IPS DF 6.9 (cell line): Measurements from ENCODE around the gene FUT9.

Experiments used
- DNase-seq: peaks from one replicate; pipeline ENCODE4 v3.0.0-alpha.2; 2013; ENCODE audit warnings: low read depth, low spot score
- H3K27ac ChIP-seq: one replicate; pipeline ENCODE4 v1.5.1; 2013; ENCODE audit warnings: low read length, control low read depth
- H3K27me3 ChIP-seq: 2 replicates; pipeline ENCODE4 v1.6.1; 2013; ENCODE audit warnings: mild to moderate bottlenecking, low read length; ENCODE audit not compliant: control insufficient read depth, insufficient read depth
- H3K36me3 ChIP-seq: 2 replicates; pipeline ENCODE4 v1.6.1; 2013; ENCODE audit warnings: low read length; ENCODE audit not compliant: control insufficient read depth, insufficient read depth
- H3K4me1 ChIP-seq: 2 replicates; pipeline ENCODE4 v1.6.1; 2013; ENCODE audit warnings: low read length; ENCODE audit not compliant: control insufficient read depth, insufficient read depth
- H3K4me3 ChIP-seq: 2 replicates; pipeline ENCODE4 v1.5.1; 2013; ENCODE audit warnings: mild to moderate bottlenecking, low read length
- H3K9me3 ChIP-seq: 2 replicates; pipeline ENCODE4 v1.6.1; 2013; ENCODE audit warnings: low read length, inconsistent platforms; ENCODE audit not compliant: control insufficient read depth, insufficient read depth
- WGBS: extraction: QIAGEN DNeasy Blood & Tissue Kit; methylation state at CpG from one replicate; pipeline ENCODE4 v1.1.7; 2013; ENCODE audit warnings: mixed read lengths, missing lambda C conversion rate; ENCODE audit not compliant: insufficient read length, insufficient coverage; 5-methylcytosine and 5-hydroxymethylcytosine counted together

The FUT9 gene

GRCh38 chr6:96211341-96211740 lies 195.6 kb downstream of the FUT9 start:
- no peak overlapping the region for H3K27ac ChIP-seq
- WGBS: no CpG with 5 or more reads among the region's 2 CpGs

DNA sequence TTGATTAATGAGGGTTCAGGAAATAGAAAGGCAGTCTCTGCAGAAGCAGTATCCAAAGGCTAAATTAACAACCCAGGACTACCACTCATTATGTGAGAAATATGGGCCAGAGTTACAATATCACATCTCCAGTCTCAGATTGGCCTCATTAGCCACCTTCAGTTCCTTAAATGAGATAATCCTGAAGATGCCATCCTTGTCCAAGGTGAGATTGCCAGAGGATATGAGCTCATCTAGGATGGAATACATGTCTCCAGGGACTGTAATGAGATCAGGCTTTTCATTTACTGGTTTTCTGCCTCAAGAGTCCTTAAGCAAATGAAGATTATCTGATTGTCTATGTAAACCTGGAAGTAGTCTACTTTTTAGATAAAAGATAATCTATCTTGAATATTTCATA lies 196.3 kb downstream of the FUT9 start:
- DNase-seq: no peak
- Histone ChIP-seq H3K9me3 (no peaks in the 10 kb centered on the region), H3K27me3 (no peaks in the 10 kb centered on the region), H3K4me1 (no peaks in the 10 kb centered on the region), H3K4me3 (no peak overlapping the region), H3K27ac (no peak overlapping the region), H3K36me3 (no peaks in the 10 kb centered on the region)

More at GRCh38 chr6:96211341-96211740, 195.6 kb downstream of the FUT9 start:
- Histone ChIP-seq H3K36me3 (no peaks in the 10 kb centered on the region), H3K27me3 (no peaks in the 10 kb centered on the region), H3K9me3 (no peaks in the 10 kb centered on the region), H3K4me1 (no peaks in the 10 kb centered on the region), H3K4me3 (no peak overlapping the region)
- DNase-seq: no peak

DNA sequence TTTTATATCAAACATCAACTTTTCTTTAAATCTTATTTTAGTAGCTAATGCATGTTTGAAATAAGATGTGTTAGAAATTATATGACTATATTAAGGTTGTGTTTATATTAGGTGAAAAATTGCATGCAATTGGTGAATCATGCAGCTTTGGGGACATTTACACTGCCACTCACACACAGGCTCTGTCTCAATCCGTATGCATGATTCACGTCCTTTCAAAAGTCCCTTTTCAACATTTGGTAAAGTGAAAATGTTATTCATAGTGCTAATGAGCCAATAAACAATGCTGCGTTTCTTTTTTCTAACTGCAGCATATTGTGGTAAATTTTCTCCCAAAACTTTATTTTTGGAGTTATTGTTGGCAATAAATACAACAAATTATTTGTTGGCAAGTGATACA lies 198.0 kb downstream of the FUT9 start:
- Histone ChIP-seq H3K4me1 (no peaks in the 10 kb centered on the region), H3K4me3 (no peak overlapping the region), H3K27me3 (no peaks in the 10 kb centered on the region), H3K36me3 (no peaks in the 10 kb centered on the region), H3K9me3 (no peaks in the 10 kb centered on the region), H3K27ac (no peak overlapping the region)
- no peak for DNase-seq
- whole genome bisulfite sequencing: no CpG with 5 or more reads among the region's 3 CpGs

DNA sequence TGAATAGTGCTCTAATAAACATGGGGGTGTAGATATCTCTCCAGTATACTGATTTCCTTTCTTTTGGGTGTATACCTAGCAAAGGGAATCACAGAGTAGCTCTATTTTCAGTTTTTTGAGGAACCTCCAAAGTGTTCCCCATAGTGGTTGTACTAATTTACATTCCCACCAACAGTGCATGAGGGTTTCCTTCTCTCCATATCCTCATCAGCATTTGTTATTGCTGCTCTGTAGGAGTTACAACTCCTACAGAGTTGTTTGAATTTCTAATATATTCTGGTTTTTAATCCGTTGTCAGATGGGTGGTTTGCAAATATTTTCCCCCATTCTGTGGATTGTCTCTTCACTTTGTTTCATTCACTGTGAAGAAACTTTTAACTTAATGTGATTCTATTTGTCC lies 207.9 kb downstream of the FUT9 start:
- DNase-seq: no peak
- no CpG with 5 or more reads among the region's 1 CpG for WGBS
- H3K36me3 ChIP-seq: no peaks in the 10 kb centered on the region
- H3K4me1 ChIP-seq: peaks cover 3% of the 10 kb centered on the region; the same call in 1 of the 2 replicates
- H3K27me3 ChIP-seq: no peaks in the 10 kb centered on the region
- no peaks in the 10 kb centered on the region for H3K9me3 ChIP-seq
- no peak overlapping the region for H3K27ac ChIP-seq
- no peak overlapping the region for H3K4me3 ChIP-seq

- H3K4me3 ChIP-seq: no peak overlapping the region
- peaks cover 3% of the 10 kb centered on the region; the same call in 1 of the 2 replicates for H3K4me1 ChIP-seq
- H3K27ac ChIP-seq: no peak overlapping the region
- no peaks in the 10 kb centered on the region for H3K9me3 ChIP-seq
- H3K27me3 ChIP-seq: no peaks in the 10 kb centered on the region
- WGBS: no CpG with 5 or more reads among the region's 2 CpGs
- H3K36me3 ChIP-seq: no peaks in the 10 kb centered on the region
- DNase-seq: no peak
These were observed 211.4 kb downstream of the FUT9 start for GRCh38 chr6:96227135-96227534.

DNA sequence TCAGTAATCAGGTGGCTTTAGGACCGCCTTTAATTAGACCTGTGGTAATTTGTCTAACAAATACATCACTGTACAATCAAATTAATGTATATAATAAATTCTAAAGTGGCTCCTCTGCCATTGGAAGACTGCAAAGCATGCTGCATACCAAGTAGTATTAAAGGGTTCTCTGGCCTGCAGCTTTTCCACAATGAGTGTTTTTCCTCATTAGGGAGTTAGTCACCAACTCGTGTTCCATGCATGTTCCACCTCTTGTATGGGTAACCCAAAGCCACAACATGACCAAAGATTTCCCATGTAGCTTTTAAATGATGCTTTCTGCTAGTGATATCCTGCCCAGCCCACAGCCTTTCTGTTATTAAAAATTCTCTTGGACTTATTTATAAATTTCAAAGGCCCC lies 218.7 kb downstream of the FUT9 start:
- no CpG with 5 or more reads among the region's 2 CpGs for WGBS
- no peak overlapping the region for H3K4me3 ChIP-seq
- H3K27ac ChIP-seq: no peak overlapping the region
- no peak for DNase-seq
- H3K27me3 ChIP-seq: no peaks in the 10 kb centered on the region
- no peaks in the 10 kb centered on the region for H3K9me3 ChIP-seq
- no peaks in the 10 kb centered on the region for H3K36me3 ChIP-seq
- H3K4me1 ChIP-seq: no peaks in the 10 kb centered on the region; the same call in 1 of the 2 replicates

DNA sequence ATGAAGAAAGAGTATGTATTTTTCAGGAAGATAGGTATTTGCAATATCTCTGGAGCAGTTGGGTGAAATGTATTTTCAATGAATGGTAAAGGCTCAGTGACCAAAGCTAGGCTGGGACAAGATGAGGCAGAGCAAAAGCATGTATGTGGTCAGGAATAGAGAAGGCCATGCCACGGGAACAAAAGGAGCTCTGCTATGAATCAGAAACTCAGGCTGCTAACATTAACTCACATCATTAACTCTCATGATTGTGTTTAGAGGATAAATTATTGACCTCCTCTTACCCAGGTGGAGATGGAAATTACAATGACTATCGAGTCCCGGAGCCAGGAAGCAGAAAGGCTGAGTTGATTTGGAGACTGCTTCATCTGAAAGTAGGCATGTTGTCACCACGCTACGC lies 220.2 kb downstream of the FUT9 start:
- H3K27ac ChIP-seq: no peak overlapping the region
- H3K27me3 ChIP-seq: no peaks in the 10 kb centered on the region
- H3K9me3 ChIP-seq: no peaks in the 10 kb centered on the region
- no peak for DNase-seq
- no peaks in the 10 kb centered on the region; the same call in 1 of the 2 replicates for H3K4me1 ChIP-seq
- WGBS: no CpG with 5 or more reads among the region's 5 CpGs
- H3K4me3 ChIP-seq: no peak overlapping the region
- H3K36me3 ChIP-seq: no peaks in the 10 kb centered on the region

- DNase-seq: no peak
- no peaks in the 10 kb centered on the region for H3K9me3 ChIP-seq
- H3K27ac ChIP-seq: no peak overlapping the region
- H3K36me3 ChIP-seq: no peaks in the 10 kb centered on the region
- H3K27me3 ChIP-seq: no peaks in the 10 kb centered on the region
- H3K4me3 ChIP-seq: no peak overlapping the region
- WGBS: no CpG with 5 or more reads among the region's 3 CpGs
- no peaks in the 10 kb centered on the region; the same call in 1 of the 2 replicates for H3K4me1 ChIP-seq
These were observed 220.7 kb downstream of the FUT9 start for GRCh38 chr6:96236471-96236870.

GRCh38 chr6:96237638-96238347 lies 222.0 kb downstream of the FUT9 start:
- no peaks in the 10 kb centered on the region for H3K27me3 ChIP-seq
- no CpG with 5 or more reads among the region's 3 CpGs for WGBS

GRCh38 chr6:96246563-96246962 lies 230.8 kb downstream of the FUT9 start:
- H3K9me3 ChIP-seq: no peaks in the 10 kb centered on the region
- no peak overlapping the region for H3K27ac ChIP-seq
- DNase-seq: no peak
- H3K27me3 ChIP-seq: no peaks in the 10 kb centered on the region
- H3K36me3 ChIP-seq: no peaks in the 10 kb centered on the region
- WGBS: no CpG with 5 or more reads among the region's 2 CpGs
- no peaks in the 10 kb centered on the region for H3K4me1 ChIP-seq
- no peak overlapping the region for H3K4me3 ChIP-seq

More at GRCh38 chr6:96237638-96238347, 222.0 kb downstream of the FUT9 start:
- no peak for DNase-seq
- H3K27ac ChIP-seq: no peak overlapping the region
- H3K4me3 ChIP-seq: no peak overlapping the region
- no peaks in the 10 kb centered on the region; the same call in 1 of the 2 replicates for H3K4me1 ChIP-seq
- no peaks in the 10 kb centered on the region for H3K36me3 ChIP-seq
- no peaks in the 10 kb centered on the region for H3K9me3 ChIP-seq

- no peaks in the 10 kb centered on the region for H3K4me1 ChIP-seq
- no peak overlapping the region for H3K27ac ChIP-seq
- no peaks in the 10 kb centered on the region for H3K9me3 ChIP-seq
- no peaks in the 10 kb centered on the region for H3K27me3 ChIP-seq
- no peak for DNase-seq
- H3K36me3 ChIP-seq: no peaks in the 10 kb centered on the region
- no CpG with 5 or more reads among the region's 1 CpG for WGBS
- no peak overlapping the region for H3K4me3 ChIP-seq
These were observed 234.0 kb downstream of the FUT9 start for GRCh38 chr6:96249755-96250154.
